Left lobe of liver (tissue), 2 donors: ENCODE data around the gene CTDP1. TPM values are rescaled to one million over a fixed set of nuclear protein-coding genes. Genes with fewer than 3 reads are reported as not detected.

Source experiments
- ATAC-seq: fragments of 200-7000 bp; cut with Tn5 transposase; one replicate; pipeline ENCODE4 v1.9.1; 2020; ENCODE audit warnings: mild to moderate bottlenecking, moderate library complexity
- DNase-seq: peaks from one replicate; pipeline ENCODE4 v3.0.0-alpha.2; 2020; ENCODE audit warnings: low spot score
- total RNA-seq: library from RNA; stranded (reverse); gene quantifications from one replicate; pipeline ENCODE4 v1.2.1, GENCODE V29; 2021
- donor health status: DM: no; HTN: no; CAD: no; lungs with moderate emphysema.
- donor health status: DM: no; HTN: yes; CAD: no.

CTDP1 gene
- total RNA-seq, 1 donor from 2014 or later, result 10.1 TPM

DNA sequence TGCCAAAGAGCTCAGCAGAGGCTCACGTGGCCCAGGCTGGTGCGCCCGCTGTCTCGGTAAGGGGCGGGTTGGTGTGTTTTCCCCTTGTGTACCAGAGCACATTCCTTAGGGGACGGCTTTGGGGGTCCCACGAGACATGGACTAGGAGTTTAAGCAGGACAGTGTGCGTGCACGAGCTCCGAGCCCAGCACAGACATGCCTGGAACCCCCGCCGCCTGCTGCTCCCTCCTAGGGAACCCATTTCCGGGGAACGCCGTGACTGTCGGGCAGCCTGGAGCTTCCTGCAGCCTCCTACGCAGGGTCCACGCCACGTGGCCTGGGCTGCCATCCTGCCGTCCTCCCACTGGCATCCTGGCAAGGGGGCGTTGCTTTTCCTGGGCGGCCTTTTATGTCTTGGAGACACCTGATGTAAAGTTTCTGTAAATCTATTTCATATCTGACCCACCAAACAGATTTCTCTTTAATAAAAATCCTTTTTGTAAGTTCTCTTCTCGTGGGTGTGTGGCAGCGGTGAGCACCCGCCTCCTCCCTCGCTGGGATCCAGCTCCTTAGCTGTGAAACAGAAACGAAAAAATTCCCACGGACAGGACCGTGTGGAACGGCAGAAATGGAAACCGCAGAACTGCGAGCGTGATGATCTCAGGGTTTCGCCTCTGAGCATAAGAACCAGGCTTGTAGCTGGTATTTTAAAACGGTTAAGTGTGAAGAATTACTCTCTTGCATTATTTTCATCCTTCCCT is 74.6 kb downstream of the CTDP1 start:
- DNase-seq, result no peak
- no peak for ATAC-seq

- ATAC-seq, result no peak
- DNase-seq, result no peak
Observed at GRCh38 chr18:79754831-79755351, 75.3 kb downstream of the CTDP1 start.

GRCh38 chr18:79755496-79756142 is 76.0 kb downstream of the CTDP1 start:
- ATAC-seq (no peak), DNase-seq (no peak)

GRCh38 chr18:79756143-79756500 is 76.5 kb downstream of the CTDP1 start:
- no peak for DNase-seq

GRCh38 chr18:79756826-79757225 is 77.2 kb downstream of the CTDP1 start:
- DNase-seq (no peak), ATAC-seq (no peak)

More at GRCh38 chr18:79756143-79756500, 76.5 kb downstream of the CTDP1 start:
- no peak for ATAC-seq

GRCh38 chr18:79760348-79760747 is 80.7 kb downstream of the CTDP1 start:
- DNase-seq (no peak), ATAC-seq (no peak)

GRCh38 chr18:79760881-79761280 is 81.3 kb downstream of the CTDP1 start:
- ATAC-seq (no peak), DNase-seq (no peak)

GRCh38 chr18:79763407-79763806 is 83.8 kb downstream of the CTDP1 start:
- DNase-seq, result no peak
- no peak for ATAC-seq

DNA sequence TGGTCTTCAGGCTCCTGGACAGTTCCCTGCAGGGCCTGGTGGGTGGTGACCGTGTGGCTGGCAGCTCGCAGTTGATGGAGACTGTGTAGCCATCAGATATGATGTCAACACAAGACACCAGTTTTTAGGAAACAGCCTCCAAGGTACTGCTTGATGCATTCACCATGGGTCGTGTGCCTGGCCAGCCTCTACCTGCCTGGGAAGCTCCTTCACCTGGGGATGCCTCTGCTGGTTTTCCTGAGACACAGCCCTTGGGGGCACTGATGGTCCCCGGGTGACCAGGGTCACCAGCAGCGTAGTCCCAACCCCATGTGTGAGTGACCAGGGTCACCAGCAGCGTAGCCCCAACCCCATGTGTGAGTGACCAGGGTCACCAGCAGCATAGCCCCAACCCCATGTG is 84.5 kb downstream of the CTDP1 start:
- no peak for DNase-seq

DNA sequence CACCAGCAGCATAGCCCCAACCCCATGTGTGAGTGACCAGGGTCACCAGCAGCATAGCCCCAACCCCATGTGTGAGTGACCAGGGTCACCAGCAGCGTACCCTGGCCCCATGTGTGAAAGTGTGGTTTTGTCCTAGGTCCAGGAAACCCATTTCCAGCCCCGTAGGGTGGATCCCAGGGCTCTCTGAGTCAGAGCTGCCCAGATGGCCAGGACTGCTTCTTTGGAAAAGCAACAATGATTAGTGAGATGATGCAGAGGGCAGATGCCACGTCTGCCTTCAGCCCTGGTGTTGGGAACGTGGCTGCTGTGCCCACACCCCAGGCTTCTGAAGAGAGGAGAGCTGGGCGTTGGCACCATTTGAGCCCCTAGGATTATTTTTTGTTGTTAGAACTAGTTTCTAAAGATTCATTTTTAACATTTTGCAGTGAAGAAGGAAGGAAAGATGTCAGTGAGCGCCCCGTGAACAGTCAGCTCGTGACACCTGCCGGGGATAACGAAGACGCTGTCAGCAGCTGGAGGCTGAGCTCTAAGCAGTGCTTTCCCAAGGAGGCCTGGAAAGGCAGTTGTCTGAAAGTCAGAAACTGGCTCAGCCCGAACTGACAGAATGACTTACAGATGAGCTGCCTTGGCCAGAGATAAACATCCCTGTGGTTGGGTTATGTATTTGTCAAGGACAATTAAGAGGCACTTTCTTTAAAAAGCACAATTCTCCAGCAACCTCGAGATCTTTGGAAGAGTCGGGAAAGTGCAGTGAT is 86.1 kb downstream of the CTDP1 start:
- ATAC-seq (no peak), DNase-seq (no peak)

More for the DNA sequence above, 84.5 kb downstream of the CTDP1 start:
- ATAC-seq, result no peak

DNA sequence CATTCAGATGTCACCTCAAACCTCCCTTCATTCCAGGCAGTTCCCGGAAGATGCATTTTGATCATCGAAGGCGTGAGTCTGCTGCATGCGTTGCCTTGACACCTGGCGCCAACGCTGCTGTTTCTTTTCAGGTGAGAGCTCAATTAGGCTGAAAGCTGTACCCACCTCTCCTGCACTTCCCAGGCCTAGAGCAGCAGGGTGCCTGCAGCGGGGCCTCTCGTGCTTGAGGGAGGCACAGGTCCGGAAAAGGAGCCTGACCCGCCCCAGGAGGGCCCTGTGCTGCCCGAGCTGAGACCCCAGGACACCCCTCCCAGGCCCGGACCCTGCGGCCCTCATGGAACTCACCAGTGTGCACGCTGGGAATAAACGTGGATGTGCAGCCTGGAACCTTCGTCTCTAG is 86.7 kb downstream of the CTDP1 start:
- ATAC-seq (no peak), DNase-seq (no peak)

DNA sequence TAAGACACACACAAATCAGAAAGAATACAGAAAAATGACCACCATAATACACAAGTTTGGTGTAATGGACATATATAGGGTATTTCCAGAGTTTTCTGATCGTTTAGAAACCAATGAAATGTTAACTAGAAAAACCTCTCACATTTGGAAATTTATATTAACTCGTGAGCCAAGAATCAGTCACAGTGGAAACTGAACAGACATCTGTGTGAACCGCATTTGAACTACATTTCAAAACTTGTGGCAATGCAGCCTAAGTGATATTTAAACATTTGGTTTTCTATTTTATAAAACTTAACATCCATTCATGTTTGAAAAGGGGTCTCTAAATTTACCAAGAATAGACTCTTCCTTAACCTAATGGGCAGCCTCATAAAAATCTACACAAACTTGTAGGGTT is 89.1 kb downstream of the CTDP1 start:
- no peak for DNase-seq
- ATAC-seq, result no peak

- DNase-seq (no peak), ATAC-seq (no peak)
Observed at GRCh38 chr18:79769698-79770500, 90.3 kb downstream of the CTDP1 start.

DNA sequence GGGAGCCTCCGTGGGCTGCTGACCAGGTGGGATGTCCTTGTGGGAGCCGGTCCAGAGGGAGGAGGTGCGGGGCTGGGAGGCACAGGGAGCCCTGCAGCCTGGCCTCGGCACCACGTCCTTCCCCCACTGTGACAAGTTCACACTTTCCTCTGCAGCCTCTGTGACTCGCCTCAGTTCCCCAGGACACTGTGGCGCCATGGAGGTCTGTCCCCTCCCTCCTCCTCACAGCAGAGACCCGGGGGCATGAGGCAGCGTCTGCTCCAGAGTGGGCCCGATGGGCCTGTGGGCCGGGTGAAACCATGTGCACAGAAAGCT is 90.9 kb downstream of the CTDP1 start:
- ATAC-seq (no peak), DNase-seq (no peak)

DNA sequence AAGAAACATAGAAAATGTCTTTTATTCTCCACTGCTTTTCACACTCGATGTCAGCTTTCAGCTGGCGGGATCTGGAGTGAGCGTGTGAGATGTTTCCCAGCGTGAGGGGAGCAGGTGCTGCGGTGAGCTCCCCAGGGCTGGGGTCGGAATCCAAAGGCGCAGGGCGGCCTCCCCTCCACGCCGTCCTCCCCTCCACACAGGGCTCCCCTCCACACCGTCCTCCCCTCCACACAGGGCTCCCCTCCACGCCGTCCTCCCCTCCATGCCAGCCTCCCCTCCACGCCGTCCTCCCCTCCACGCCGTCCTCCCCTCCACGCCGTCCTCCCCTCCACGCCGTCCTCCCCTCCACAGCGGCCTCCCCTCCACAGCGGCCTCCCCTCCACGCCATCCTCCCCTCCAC is 91.2 kb downstream of the CTDP1 start:
- ATAC-seq (no peak), DNase-seq (no peak)

DNA sequence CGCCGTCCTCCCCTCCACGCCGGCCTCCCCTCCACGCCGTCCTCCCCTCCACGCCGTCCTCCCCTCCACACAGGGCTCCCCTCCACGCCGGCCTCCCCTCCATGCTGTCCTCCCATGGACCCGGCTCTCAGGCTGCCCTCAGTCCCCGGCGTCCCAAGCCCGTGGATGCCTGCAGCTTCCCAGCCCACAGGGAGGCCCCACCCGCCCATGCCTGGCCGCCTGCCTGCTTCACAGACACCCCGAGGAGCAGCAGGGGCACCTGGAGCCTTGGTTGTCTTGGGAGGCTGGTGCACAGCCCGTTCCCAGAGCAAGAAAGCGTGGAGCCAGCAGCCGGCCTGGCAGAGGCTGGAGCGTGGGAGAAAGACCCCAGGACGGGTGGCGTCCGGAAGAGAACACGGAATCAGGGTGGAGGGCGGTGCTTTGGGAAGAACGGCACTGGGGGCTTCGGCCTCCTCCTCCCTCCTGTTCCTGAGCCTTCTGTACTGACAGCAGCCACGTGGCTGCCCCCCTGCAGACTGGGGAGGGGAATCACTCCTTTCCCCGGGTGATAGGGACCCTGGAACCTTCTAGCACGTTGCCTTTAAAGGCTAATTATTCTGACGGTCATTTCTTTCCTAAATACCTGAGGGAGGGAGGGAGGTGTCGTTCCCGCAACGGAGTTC is 92.0 kb downstream of the CTDP1 start:
- DNase-seq (no peak), ATAC-seq (no peak)

GRCh38 chr18:79772108-79772864 is 92.7 kb downstream of the CTDP1 start:
- DNase-seq, result no peak
- no peak for ATAC-seq

DNA sequence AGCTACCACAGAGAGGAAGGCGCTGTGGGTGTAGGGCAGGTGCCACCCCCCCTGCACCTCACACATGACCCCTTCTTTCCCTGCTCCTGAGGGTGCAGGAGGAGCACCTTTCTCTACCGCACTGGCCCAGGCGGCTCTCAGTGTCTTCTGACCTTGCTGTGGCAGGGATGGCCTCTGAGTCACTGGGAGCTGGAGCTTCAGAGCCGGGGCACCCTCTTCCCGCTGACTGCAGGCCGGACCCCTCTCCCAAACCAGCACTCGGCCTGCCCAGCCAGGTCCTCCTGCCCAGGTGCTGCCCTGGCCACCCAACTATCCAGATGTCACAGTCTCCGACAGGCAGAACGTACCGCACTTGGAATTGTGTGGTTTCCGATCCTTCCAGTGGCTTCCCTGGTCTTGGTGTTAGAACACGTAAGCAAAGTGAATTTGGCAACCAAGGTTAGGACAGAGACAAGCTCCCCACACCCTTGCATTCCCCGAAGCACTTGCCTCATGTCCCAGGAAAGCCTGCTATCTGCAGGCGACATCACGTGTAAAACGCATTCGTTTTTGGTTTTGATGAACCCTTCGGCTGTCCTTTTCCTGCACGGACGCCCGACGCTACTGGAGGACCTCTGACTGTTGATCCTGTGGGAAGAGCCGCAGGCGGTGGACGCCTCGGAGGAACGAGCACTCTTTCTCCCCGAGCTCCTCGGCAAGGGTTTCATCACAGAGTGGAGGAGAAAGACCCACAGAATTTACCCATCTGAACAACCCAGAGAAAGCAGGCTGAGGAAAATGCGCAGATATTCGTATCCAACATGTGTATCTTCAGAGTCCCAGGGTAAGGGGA is 93.5 kb downstream of the CTDP1 start:
- DNase-seq, result peak; percentile 18
- ATAC-seq, result no peak

- DNase-seq, result peak; percentile 22
Observed at GRCh38 chr18:79774111-79774510, 94.5 kb downstream of the CTDP1 start.

More at GRCh38 chr18:79774111-79774510, 94.5 kb downstream of the CTDP1 start:
- no peak for ATAC-seq
